Neural crest cell (in vitro differentiated cells): ENCODE measurements around the gene RINL. TPM values are rescaled to one million over a fixed set of nuclear protein-coding genes. Genes with fewer than 3 reads are reported as not detected.

Experiments
- DNase-seq: peaks from one replicate; pipeline ENCODE4 v3.0.0; 2021; ENCODE audit warnings: low read depth, mixed read lengths, low spot score
- H3K27ac Mint-ChIP-seq: one replicate; pipeline ENCODE4 v1.8.0; 2021; ENCODE audit warnings: mild to moderate bottlenecking, mixed read lengths; ENCODE audit not compliant: unreplicated experiment
- H3K27me3 Mint-ChIP-seq: 2 replicates; pipeline ENCODE4 v1.8.0; 2021; ENCODE audit warnings: low read depth, mild to moderate bottlenecking, mixed read lengths
- H3K36me3 Mint-ChIP-seq: 2 replicates; pipeline ENCODE4 v1.8.0; 2021; ENCODE audit warnings: low read depth, mild to moderate bottlenecking, mixed read lengths
- H3K4me1 Mint-ChIP-seq: 2 replicates; pipeline ENCODE4 v1.8.0; 2021; ENCODE audit warnings: mixed read lengths
- H3K4me3 Mint-ChIP-seq: one replicate; pipeline ENCODE4 v1.8.0; 2021; ENCODE audit warnings: mild to moderate bottlenecking, mixed read lengths
- H3K9me3 Mint-ChIP-seq: 2 replicates; pipeline ENCODE4 v1.8.0; 2021; ENCODE audit warnings: mixed read lengths
- CTCF ChIP-seq: fragments of 200-600 bp; sonication (generic); conservative IDR thresholded peaks from 2 replicates; pipeline ENCODE4 v1.5.0; 2021; ENCODE audit warnings: antibody characterized with exemption, mild to moderate bottlenecking
- total RNA-seq: library from RNA; stranded (reverse); gene quantifications from 2 replicates; pipeline ENCODE4 v1.2.1, GENCODE V29; 2021

Gene RINL
- total RNA-seq, 1 donor from 2014 or later, result 1.4 TPM

- no peaks in the 10 kb centered on the region for H3K27me3 Mint-ChIP-seq
- no peaks in the 10 kb centered on the region for H3K9me3 Mint-ChIP-seq
- no peak for TF ChIP-seq CTCF
- H3K4me1 Mint-ChIP-seq, result peaks cover 32% of the 10 kb centered on the region
- no peak overlapping the region for H3K27ac Mint-ChIP-seq
- H3K36me3 Mint-ChIP-seq, result peaks cover 2% of the 10 kb centered on the region
- DNase-seq, result no peak
- H3K4me3 Mint-ChIP-seq, result peak overlapping the region; percentile 93
Measured at GRCh38 chr19:38901683-38902082, 23.6 kb upstream of the RINL start.

- peak overlapping the region; percentile 93 for H3K4me3 Mint-ChIP-seq
- H3K27ac Mint-ChIP-seq, result peak overlapping the region; percentile 60
- H3K36me3 Mint-ChIP-seq, result peaks cover 2% of the 10 kb centered on the region
- peaks cover 32% of the 10 kb centered on the region for H3K4me1 Mint-ChIP-seq
- H3K27me3 Mint-ChIP-seq, result no peaks in the 10 kb centered on the region
- no peak for DNase-seq
- H3K9me3 Mint-ChIP-seq, result no peaks in the 10 kb centered on the region
- TF ChIP-seq CTCF, result no peak
Measured at GRCh38 chr19:38900743-38901190, 22.7 kb upstream of the RINL start.

GRCh38 chr19:38900202-38900629, 22.1 kb upstream of the RINL start:
- DNase-seq, result no peak
- Mint-ChIP-seq H3K36me3 (peaks cover 2% of the 10 kb centered on the region), H3K27me3 (no peaks in the 10 kb centered on the region), H3K4me1 (peaks cover 32% of the 10 kb centered on the region), H3K4me3 (peak overlapping the region; percentile 93), H3K27ac (peak overlapping the region; percentile 94), H3K9me3 (no peaks in the 10 kb centered on the region)
- no peak for TF ChIP-seq CTCF

GRCh38 chr19:38899447-38900201, 21.5 kb upstream of the RINL start, which contains the start of the genes NFKBIB and SIRT2:
Gene NFKBIB (plus strand): TSS chr19:38899969. CDS start chr19:38900033, 64 bp downstream.
Gene SIRT2 (minus strand): TSS chr19:38899618. CDS start chr19:38899521, 97 bp downstream.
- peaks cover 30% of the 10 kb centered on the region for H3K4me1 Mint-ChIP-seq
- peak within 1 kb of the TSS; percentile 94 for H3K27ac Mint-ChIP-seq
- peak within 1 kb of the TSS; percentile 93 for H3K4me3 Mint-ChIP-seq
- DNase-seq, result peak; percentile 96
- no peak for TF ChIP-seq CTCF
- no peaks in the 10 kb centered on the region for H3K9me3 Mint-ChIP-seq
- no peaks in the 10 kb centered on the region for H3K27me3 Mint-ChIP-seq
- peaks cover 2% of the 10 kb centered on the region for H3K36me3 Mint-ChIP-seq

GRCh38 chr19:38898788-38899446, 20.8 kb upstream of the RINL start:
- no peaks in the 10 kb centered on the region for H3K27me3 Mint-ChIP-seq
- H3K36me3 Mint-ChIP-seq, result peaks cover 2% of the 10 kb centered on the region
- DNase-seq, result peak; percentile 9
- H3K27ac Mint-ChIP-seq, result peak overlapping the region; percentile 91
- no peak for TF ChIP-seq CTCF
- peaks cover 25% of the 10 kb centered on the region for H3K4me1 Mint-ChIP-seq
- peak overlapping the region; percentile 93 for H3K4me3 Mint-ChIP-seq
- no peaks in the 10 kb centered on the region for H3K9me3 Mint-ChIP-seq
